Neural cell (in vitro differentiated cells): Measurements from ENCODE around the gene EPHA8. TPM values are rescaled to one million over a fixed set of nuclear protein-coding genes. Genes with fewer than 3 reads are reported as not detected.

ENCODE experiments used
- H2AFZ ChIP-seq: fragments of 200-600, 300-800 bp; sonication (generic), shearing (Covaris generic); 2 replicates; pipeline ENCODE4 v1.6.0; 2014; ENCODE audit warnings: low read depth, mild to moderate bottlenecking, antibody characterized with exemption, low read length, moderate library complexity
- H3F3A ChIP-seq: fragments of 200-600 bp; shearing (Covaris generic); 2 replicates; pipeline ENCODE4 v1.6.1; 2016; ENCODE audit warnings: mild to moderate bottlenecking, moderate library complexity, mixed read lengths, antibody characterized with exemption, low read length; ENCODE audit not compliant: insufficient read depth, poor library complexity, severe bottlenecking
- H3K27ac ChIP-seq: fragments of 200-600, 300-800 bp; sonication (generic), shearing (Covaris generic); 2 replicates; pipeline ENCODE4 v1.5.1; 2014; ENCODE audit warnings: mild to moderate bottlenecking, low read length, moderate library complexity
- H3K27me3 ChIP-seq: fragments of 300-800, 200-600 bp; sonication (generic), shearing (Covaris generic); 2 replicates; pipeline ENCODE4 v1.6.0; 2014; ENCODE audit warnings: mild to moderate bottlenecking, low read depth, low read length, moderate library complexity; ENCODE audit not compliant: insufficient read depth
- H3K36me3 ChIP-seq: fragments of 300-800, 200-600 bp; sonication (generic), shearing (Covaris generic); 2 replicates; pipeline ENCODE4 v1.5.1; 2014; ENCODE audit warnings: mild to moderate bottlenecking, antibody characterized with exemption, low read length, moderate library complexity; ENCODE audit not compliant: insufficient read depth
- H3K4me2 ChIP-seq: fragments of 300-800, 200-600 bp; sonication (generic), shearing (Covaris generic); 2 replicates; pipeline ENCODE4 v1.6.0; 2014; ENCODE audit warnings: mild to moderate bottlenecking, low read length
- H3K4me3 ChIP-seq: fragments of 300-800, 200-600 bp; sonication (generic), shearing (Covaris generic); 2 replicates; pipeline ENCODE4 v1.5.1; 2014; ENCODE audit warnings: mild to moderate bottlenecking, low read length, moderate library complexity
- H3K79me2 ChIP-seq: fragments of 200-600 bp; shearing (Covaris generic); replicated peaks from 2 replicates; pipeline ENCODE4 v1.6.0; 2014; ENCODE audit warnings: mild to moderate bottlenecking, low read length, moderate library complexity; ENCODE audit not compliant: insufficient read depth
- H3K9ac ChIP-seq: fragments of 300-800, 200-600 bp; sonication (generic), shearing (Covaris generic); 2 replicates; pipeline ENCODE4 v1.6.1; 2016; ENCODE audit warnings: mild to moderate bottlenecking, low read length, mixed read lengths
- H3K9me2 ChIP-seq: fragments of 200-600 bp; shearing (Covaris generic); 2 replicates; pipeline ENCODE4 v1.6.1; 2016; ENCODE audit warnings: mild to moderate bottlenecking, low read length, mixed read lengths; ENCODE audit not compliant: insufficient read depth
- H3K9me3 ChIP-seq: fragments of 200-600, 300-800 bp; sonication (generic), shearing (Covaris generic); 2 replicates; pipeline ENCODE4 v1.6.1; 2016; ENCODE audit warnings: mild to moderate bottlenecking, mixed run types, low read length, moderate library complexity, mixed read lengths
- H4K20me1 ChIP-seq: fragments of 200-600 bp; shearing (Covaris generic); 2 replicates; pipeline ENCODE4 v1.6.1; 2016; ENCODE audit warnings: mild to moderate bottlenecking, mixed run types; ENCODE audit not compliant: insufficient read depth
- CTCF ChIP-seq: fragments of 450-650 bp; IDR thresholded peaks from 2 replicates; pipeline ENCODE4 v1.5.1; 2014; ENCODE audit warnings: antibody characterized with exemption, mild to moderate bottlenecking, moderate library complexity; ENCODE audit not compliant: poor library complexity, severe bottlenecking
- EP300 ChIP-seq: fragments of 450-650 bp; conservative IDR thresholded peaks from 2 replicates; pipeline ENCODE4 v1.6.1; 2014; ENCODE audit warnings: antibody characterized with exemption, mild to moderate bottlenecking, moderate library complexity; ENCODE audit not compliant: poor library complexity, severe bottlenecking
- EZH2 ChIP-seq: fragments of 200-600, 300-800 bp; shearing (Covaris generic), sonication (generic); IDR thresholded peaks from 2 replicates; pipeline ENCODE4 v1.6.1; 2014; ENCODE audit warnings: antibody characterized with exemption, low read length, borderline replicate concordance, mild to moderate bottlenecking; ENCODE audit not compliant: insufficient read depth, poor library complexity, severe bottlenecking
- MXI1 ChIP-seq: fragments of 450-650 bp; conservative IDR thresholded peaks from 2 replicates; pipeline ENCODE4 v1.6.1; 2014; ENCODE audit warnings: antibody characterized with exemption, mild to moderate bottlenecking; ENCODE audit not compliant: poor library complexity, severe bottlenecking
- POLR2AphosphoS5 ChIP-seq: IDR thresholded peaks from 2 replicates; pipeline ENCODE4 v1.6.1; 2012
- RAD21 ChIP-seq: fragments of 450-650 bp; conservative IDR thresholded peaks from 2 replicates; pipeline ENCODE4 v1.6.1; 2014; ENCODE audit warnings: antibody characterized with exemption, mild to moderate bottlenecking, moderate library complexity
- REST ChIP-seq: IDR thresholded peaks from 2 replicates; pipeline ENCODE4 v1.6.1; 2012; ENCODE audit warnings: borderline replicate concordance
- SMC3 ChIP-seq: fragments of 450-650 bp; conservative IDR thresholded peaks from 2 replicates; pipeline ENCODE4 v1.6.1; 2014; ENCODE audit warnings: antibody characterized with exemption, mild to moderate bottlenecking, moderate library complexity; ENCODE audit not compliant: poor library complexity
- TAF1 ChIP-seq: IDR thresholded peaks from 2 replicates; pipeline ENCODE4 v1.6.1; 2012; ENCODE audit warnings: low read depth
- polyA plus RNA-seq: library from polyadenylated mRNA; depleted of rRNA; stranded (reverse); fragments of >200 nt; gene quantifications from 2 replicates; pipeline ENCODE4 v1.2.3, GENCODE V29; 2014

The EPHA8 gene
- polyA plus RNA-seq, 1 donor from 2014 or later: 4.7 TPM

- Histone ChIP-seq H3K9me2 (no peaks in the 10 kb centered on the region), H3K4me2 (no peak overlapping the region), H2AFZ (no peak overlapping the region), H3K27ac (no peak overlapping the region), H3F3A (no peaks in the 10 kb centered on the region), H3K27me3 (no peaks in the 10 kb centered on the region), H3K9me3 (no peaks in the 10 kb centered on the region), H3K4me3 (no peak overlapping the region), H3K79me2 (no peaks in the 10 kb centered on the region), H4K20me1 (no peaks in the 10 kb centered on the region), H3K9ac (no peak overlapping the region), H3K36me3 (no peaks in the 10 kb centered on the region)
- no peak for TF ChIP-seq CTCF
- no peak for TF ChIP-seq POLR2AphosphoS5
- no peak for TF ChIP-seq EZH2
- no peak for TF ChIP-seq SMC3
- no peak for TF ChIP-seq MXI1
- no peak for TF ChIP-seq RAD21
- no peak for TF ChIP-seq TAF1
- TF ChIP-seq REST: no peak
- TF ChIP-seq EP300: no peak
Observed at GRCh38 chr1:22550021-22550420, 13.3 kb upstream of the EPHA8 start.

GRCh38 chr1:22551591-22551990 lies 11.7 kb upstream of the EPHA8 start:
- H3K4me2 ChIP-seq: no peak overlapping the region
- TF ChIP-seq CTCF (no peak), EZH2 (no peak), REST (no peak), EP300 (no peak)
- no peak overlapping the region for H2AFZ ChIP-seq
- no peak overlapping the region for H3K9ac ChIP-seq
- no peaks in the 10 kb centered on the region for H3K27me3 ChIP-seq
- no peaks in the 10 kb centered on the region for H3K36me3 ChIP-seq
- H3K4me3 ChIP-seq: no peak overlapping the region
- no peaks in the 10 kb centered on the region for H4K20me1 ChIP-seq
- no peaks in the 10 kb centered on the region for H3K9me3 ChIP-seq
- no peaks in the 10 kb centered on the region for H3K79me2 ChIP-seq
- no peak overlapping the region for H3K27ac ChIP-seq
- H3K9me2 ChIP-seq: no peaks in the 10 kb centered on the region
- H3F3A ChIP-seq: no peaks in the 10 kb centered on the region
